ENCODE results near the gene PLA2G4B.

DNA sequence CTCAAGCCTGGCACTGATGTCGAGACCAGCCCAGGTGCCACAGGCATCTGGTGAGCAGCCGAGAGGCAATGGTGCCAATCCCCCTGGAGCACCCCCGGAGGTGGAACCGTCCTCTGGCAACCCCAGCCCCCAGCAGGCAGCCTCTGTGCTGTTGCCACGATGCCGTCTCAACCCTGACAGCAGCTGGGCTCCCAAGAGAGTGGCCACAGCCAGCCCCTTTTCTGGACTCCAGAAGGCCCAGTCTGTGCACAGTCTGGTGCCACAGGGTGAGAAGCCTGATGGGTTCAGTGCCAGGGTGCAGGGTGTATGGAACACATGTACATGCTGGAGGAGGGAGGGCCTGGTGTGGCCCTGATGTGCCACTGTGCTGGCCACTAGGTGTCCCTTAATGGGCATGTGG lies 15.7 kb upstream of the PLA2G4B start:
- TF ChIP-seq SUZ12 (IDR thresholded peaks at IDR 0.05; ENCODE audit: extremely low read depth, insufficient read depth, insufficient read length), result no peak
- TF ChIP-seq ZNF274 (IDR thresholded peaks at IDR 0.05; ENCODE audit: low read depth, low read length), result no peak
- TF ChIP-seq YY1 (IDR thresholded peaks at IDR 0.05; ENCODE audit: insufficient read depth, insufficient read length), result no peak
